H9 (cell line): ENCODE measurements around the gene HEPHL1. TPM values are rescaled to one million over a fixed set of nuclear protein-coding genes. Genes with fewer than 3 reads are reported as not detected.
A peak's percentile ranks its signal among the peaks of the same experiment; 100 is the strongest.

Experiments used
- DNase-seq: peaks from one replicate; pipeline ENCODE4 v3.0.0-alpha.2; 2017
- H2AFZ ChIP-seq: one replicate; pipeline ENCODE4 v1.6.1; 2013; ENCODE audit warnings: mild to moderate bottlenecking, low read length, control low read depth, moderate library complexity
- H2AK5ac ChIP-seq: 2 replicates; pipeline ENCODE4 v1.6.1; 2013; ENCODE audit warnings: low read length, control low read depth, mixed read lengths; ENCODE audit not compliant: insufficient read length
- H2BK120ac ChIP-seq: one replicate; pipeline ENCODE4 v1.6.1; 2013; ENCODE audit warnings: low read depth, mild to moderate bottlenecking, low read length, control low read depth, inconsistent platforms; ENCODE audit not compliant: poor library complexity, severe bottlenecking
- H2BK12ac ChIP-seq: 2 replicates; pipeline ENCODE4 v1.6.1; 2013; ENCODE audit warnings: low read length, control low read depth, mixed read lengths, low read depth; ENCODE audit not compliant: insufficient read length
- H2BK15ac ChIP-seq: 2 replicates; pipeline ENCODE4 v1.6.1; 2013; ENCODE audit warnings: low read depth, low read length, control low read depth
- H2BK20ac ChIP-seq: one replicate; pipeline ENCODE4 v1.6.1; 2013; ENCODE audit warnings: low read depth, mild to moderate bottlenecking, low read length, control low read depth, inconsistent platforms; ENCODE audit not compliant: poor library complexity, severe bottlenecking
- H2BK5ac ChIP-seq: 2 replicates; pipeline ENCODE4 v1.6.1; 2013; ENCODE audit warnings: low read length, control low read depth, mixed read lengths; ENCODE audit not compliant: insufficient read length
- H3K14ac ChIP-seq: 2 replicates; pipeline ENCODE4 v1.6.1; 2013; ENCODE audit warnings: low read length, control low read depth; ENCODE audit not compliant: insufficient read depth
- H3K18ac ChIP-seq: 2 replicates; pipeline ENCODE4 v1.6.1; 2013; ENCODE audit warnings: low read depth, mild to moderate bottlenecking, mixed read lengths, low read length, control low read depth; ENCODE audit not compliant: insufficient read length
- H3K23ac ChIP-seq: 2 replicates; pipeline ENCODE4 v1.6.1; 2013; ENCODE audit warnings: low read length, control low read depth, mixed read lengths, low read depth; ENCODE audit not compliant: insufficient read length
- H3K23me2 ChIP-seq: 2 replicates; pipeline ENCODE4 v1.6.1; 2013; ENCODE audit warnings: low read depth, mild to moderate bottlenecking, mixed read lengths, low read length, control low read depth; ENCODE audit not compliant: insufficient read length, poor library complexity, severe bottlenecking
- H3K27ac ChIP-seq: 2 replicates; pipeline ENCODE4 v1.5.1; 2013; ENCODE audit warnings: low read length, control low read depth, mixed read lengths, low read depth; ENCODE audit not compliant: insufficient read length
- H3K27me3 ChIP-seq: 2 replicates; pipeline ENCODE4 v1.6.1; 2013; ENCODE audit warnings: low read length, control low read depth, inconsistent platforms; ENCODE audit not compliant: insufficient read depth
- H3K4ac ChIP-seq: 2 replicates; pipeline ENCODE4 v1.6.1; 2013; ENCODE audit warnings: low read depth, mild to moderate bottlenecking, control low read depth, inconsistent platforms, low read length, moderate library complexity
- H3K4me1 ChIP-seq: 2 replicates; pipeline ENCODE4 v1.6.1; 2013; ENCODE audit warnings: low read length, control low read depth, inconsistent platforms; ENCODE audit not compliant: insufficient read depth
- H3K4me2 ChIP-seq: 2 replicates; pipeline ENCODE4 v1.6.1; 2013; ENCODE audit warnings: low read length, control low read depth, mixed read lengths; ENCODE audit not compliant: insufficient read length, insufficient read depth
- H3K56ac ChIP-seq: 2 replicates; pipeline ENCODE4 v1.6.1; 2013; ENCODE audit warnings: low read depth, mild to moderate bottlenecking, mixed read lengths, low read length, control low read depth; ENCODE audit not compliant: insufficient read length
- H3K79me1 ChIP-seq: 2 replicates; pipeline ENCODE4 v1.6.1; 2013; ENCODE audit warnings: low read depth, mild to moderate bottlenecking, moderate library complexity, low read length, control low read depth, inconsistent platforms; ENCODE audit not compliant: insufficient read depth, poor library complexity, severe bottlenecking
- H3K79me2 ChIP-seq: 2 replicates; pipeline ENCODE4 v1.6.1; 2013; ENCODE audit warnings: low read length, control low read depth, inconsistent platforms; ENCODE audit not compliant: insufficient read depth
- H3K9ac ChIP-seq: 2 replicates; pipeline ENCODE4 v1.6.1; 2013; ENCODE audit warnings: low read length, control low read depth, mixed read lengths; ENCODE audit not compliant: insufficient read length; ENCODE audit errors: extremely low read depth
- H3K9me3 ChIP-seq: one replicate; pipeline ENCODE4 v1.6.1; 2013; ENCODE audit warnings: low read depth, low read length, inconsistent platforms; ENCODE audit not compliant: control insufficient read depth
- H3T11ph ChIP-seq: one replicate; pipeline ENCODE4 v1.6.1; 2013; ENCODE audit warnings: mild to moderate bottlenecking, low read length, control low read depth, inconsistent platforms
- H4K20me1 ChIP-seq: one replicate; pipeline ENCODE4 v1.6.1; 2013; ENCODE audit not compliant: control insufficient read depth, insufficient read length, insufficient read depth
- H4K5ac ChIP-seq: 2 replicates; pipeline ENCODE4 v1.6.1; 2013; ENCODE audit warnings: low read depth, mild to moderate bottlenecking, mixed read lengths, low read length, control low read depth; ENCODE audit not compliant: insufficient read length
- H4K8ac ChIP-seq: replicated peaks from 2 replicates; pipeline ENCODE4 v1.6.1; 2013; ENCODE audit warnings: low read length, control low read depth, mixed read lengths, low read depth; ENCODE audit not compliant: insufficient read length
- H4K91ac ChIP-seq: 2 replicates; pipeline ENCODE4 v1.6.1; 2013; ENCODE audit warnings: low read depth, mild to moderate bottlenecking, moderate library complexity, mixed read lengths, low read length, control low read depth; ENCODE audit not compliant: insufficient read length
- H3K27ac Mint-ChIP-seq, 3 experiments: 2 replicates in 2 of 3; 3 replicates in 1 of 3; pipeline ENCODE4 v1.8.0; 2020 to 2021; ENCODE audit warnings: mixed read lengths in 3 of 3, mild to moderate bottlenecking in 1 of 3, moderate library complexity in 1 of 3
- H3K27me3 Mint-ChIP-seq: 2 replicates; pipeline ENCODE4 v1.8.0; 2021; ENCODE audit warnings: low read depth, mild to moderate bottlenecking, moderate library complexity, mixed read lengths
- H3K36me3 Mint-ChIP-seq, 3 experiments: 2 replicates in 2 of 3; 3 replicates in 1 of 3; pipeline ENCODE4 v1.8.0; 2020 to 2021; ENCODE audit warnings: low read depth in 3 of 3, mixed read lengths in 3 of 3; ENCODE audit not compliant: insufficient read depth in 1 of 3
- H3K4me1 Mint-ChIP-seq, 2 experiments: 2 replicates each; pipeline ENCODE4 v1.8.0; 2020; ENCODE audit warnings: mixed read lengths in 2 of 2
- H3K4me3 Mint-ChIP-seq, 2 experiments: 2 replicates in 1 of 2; 3 replicates in 1 of 2; pipeline ENCODE4 v1.8.0; 2020 to 2021; ENCODE audit warnings: mild to moderate bottlenecking in 2 of 2, mixed read lengths in 2 of 2, moderate library complexity in 1 of 2
- H3K9me3 Mint-ChIP-seq, 2 experiments: 2 replicates in 1 of 2; 3 replicates in 1 of 2; pipeline ENCODE4 v1.8.0; 2020; ENCODE audit warnings: mild to moderate bottlenecking in 2 of 2, mixed read lengths in 2 of 2, moderate library complexity in 1 of 2
- CTCF ChIP-seq: fragments of 200-600 bp; sonication (generic); conservative IDR thresholded peaks from 3 replicates; pipeline ENCODE4 v1.8.0; 2021; ENCODE audit warnings: antibody characterized with exemption, mild to moderate bottlenecking
- WGBS: extraction: QIAGEN DNeasy Blood & Tissue Kit; methylation state at CpG from one replicate; pipeline ENCODE4 v1.1.7; 2013; ENCODE audit warnings: missing lambda C conversion rate, low lambda C conversion rate, mixed read lengths; ENCODE audit not compliant: insufficient read length; ENCODE audit errors: extremely low coverage; 5-methylcytosine and 5-hydroxymethylcytosine counted together
- total RNA-seq: library from RNA; stranded (reverse); gene quantifications from 2 replicates; pipeline ENCODE4 v1.2.1, GENCODE V29; 2021

The HEPHL1 gene
- total RNA-seq, 1 experiment from 2014 or later: not detected

- H3K56ac ChIP-seq: no peak overlapping the region
- no peak overlapping the region for H3K27ac ChIP-seq
- H3K4me1 ChIP-seq: peaks cover 15% of the 10 kb centered on the region; the same call in 1 of the 2 replicates
- H3K9ac ChIP-seq: no peak overlapping the region
- H3K9me3 ChIP-seq: no peaks in the 10 kb centered on the region
- no peak overlapping the region for H2BK20ac ChIP-seq
- H3K18ac ChIP-seq: no peak overlapping the region
- no peaks in the 10 kb centered on the region; the same call in 1 of the 2 replicates for H3K27me3 ChIP-seq
- no peak overlapping the region for H4K8ac ChIP-seq
- Mint-ChIP-seq H3K4me3 (no peak overlapping the region), H3K27ac (peak overlapping the region in 1 of 3 experiments; percentile 48; a peak in 2 of 7 replicates), H3K9me3 (no peaks in the 10 kb centered on the region; a peak in 1 of 5 replicates), H3K36me3 (peaks cover 6 to 14% (median 12%) of the 10 kb centered on the region in 3 experiments; a peak in 6 of 7 replicates), H3K27me3 (no peaks in the 10 kb centered on the region), H3K4me1 (peaks cover 54 to 56% of the 10 kb centered on the region in 2 experiments)
- peaks cover 5% of the 10 kb centered on the region for H3K79me1 ChIP-seq
- H3K4me2 ChIP-seq: no peak overlapping the region
- H4K20me1 ChIP-seq: no peaks in the 10 kb centered on the region
- H2AFZ ChIP-seq: no peak overlapping the region
- no peak overlapping the region for H3K23ac ChIP-seq
- no peak overlapping the region for H2BK15ac ChIP-seq
- no peak overlapping the region for H2BK12ac ChIP-seq
- WGBS: no CpG with 5 or more reads among the region's 10 CpGs
- H4K91ac ChIP-seq: no peak overlapping the region
- H3K14ac ChIP-seq: no peak overlapping the region
- TF ChIP-seq CTCF: no peak
- H3K79me2 ChIP-seq: peaks cover 69% of the 10 kb centered on the region
- H3K4ac ChIP-seq: no peak overlapping the region
- no peak overlapping the region for H4K5ac ChIP-seq
- no peak overlapping the region for H3T11ph ChIP-seq
- peaks cover 7% of the 10 kb centered on the region for H3K23me2 ChIP-seq
- H2BK120ac ChIP-seq: no peak overlapping the region
- DNase-seq: no peak
- H2AK5ac ChIP-seq: no peak overlapping the region
- no peak overlapping the region for H2BK5ac ChIP-seq
Measured at GRCh38 chr11:94134651-94135512, 113.7 kb downstream of the HEPHL1 start.
